IgD-negative memory B cell (primary cell): ENCODE results near the gene PDIA6. TPM values are rescaled to one million over a fixed set of nuclear protein-coding genes. Genes with fewer than 3 reads are reported as not detected.
"Not testable (repeated sequence)": the region's sequence is repeated elsewhere in the genome, so short reads cannot be mapped to it uniquely, and the experiment has no call there.

ENCODE experiments used
- H3K27ac Mint-ChIP-seq, 3 donors: one replicate each; pipeline ENCODE4 v1.8.0; 2020 to 2022; ENCODE audit warnings: mild to moderate bottlenecking in 3 of 3, mixed read lengths in 3 of 3, moderate library complexity in 1 of 3
- H3K27me3 Mint-ChIP-seq: one replicate; pipeline ENCODE4 v1.8.0; 2021; ENCODE audit warnings: mixed read lengths
- H3K36me3 Mint-ChIP-seq: one replicate; pipeline ENCODE4 v1.8.0; 2020; ENCODE audit warnings: mild to moderate bottlenecking, mixed read lengths
- H3K4me1 Mint-ChIP-seq, 3 donors: one replicate each; pipeline ENCODE4 v1.8.0; 2020 to 2022; ENCODE audit warnings: mixed read lengths in 3 of 3, mild to moderate bottlenecking in 1 of 3
- H3K4me3 Mint-ChIP-seq, 4 donors: one replicate each; pipeline ENCODE4 v1.8.0; 2020 to 2022; ENCODE audit warnings: mild to moderate bottlenecking in 4 of 4, mixed read lengths in 4 of 4, moderate library complexity in 3 of 4
- H3K9me3 Mint-ChIP-seq, 3 donors: one replicate each; pipeline ENCODE4 v1.8.0; 2020 to 2021; ENCODE audit warnings: mixed read lengths in 3 of 3, mild to moderate bottlenecking in 1 of 3
- polyA plus RNA-seq: library from polyadenylated mRNA; unstranded; fragments of 300-500 nt; fragmentation: Illumina TruSeq; gene quantifications from one replicate; pipeline ENCODE4 v1.2.3, GENCODE V29; 2021

The PDIA6 gene
- polyA plus RNA-seq, 1 donor from 2014 or later: 135 TPM

DNA sequence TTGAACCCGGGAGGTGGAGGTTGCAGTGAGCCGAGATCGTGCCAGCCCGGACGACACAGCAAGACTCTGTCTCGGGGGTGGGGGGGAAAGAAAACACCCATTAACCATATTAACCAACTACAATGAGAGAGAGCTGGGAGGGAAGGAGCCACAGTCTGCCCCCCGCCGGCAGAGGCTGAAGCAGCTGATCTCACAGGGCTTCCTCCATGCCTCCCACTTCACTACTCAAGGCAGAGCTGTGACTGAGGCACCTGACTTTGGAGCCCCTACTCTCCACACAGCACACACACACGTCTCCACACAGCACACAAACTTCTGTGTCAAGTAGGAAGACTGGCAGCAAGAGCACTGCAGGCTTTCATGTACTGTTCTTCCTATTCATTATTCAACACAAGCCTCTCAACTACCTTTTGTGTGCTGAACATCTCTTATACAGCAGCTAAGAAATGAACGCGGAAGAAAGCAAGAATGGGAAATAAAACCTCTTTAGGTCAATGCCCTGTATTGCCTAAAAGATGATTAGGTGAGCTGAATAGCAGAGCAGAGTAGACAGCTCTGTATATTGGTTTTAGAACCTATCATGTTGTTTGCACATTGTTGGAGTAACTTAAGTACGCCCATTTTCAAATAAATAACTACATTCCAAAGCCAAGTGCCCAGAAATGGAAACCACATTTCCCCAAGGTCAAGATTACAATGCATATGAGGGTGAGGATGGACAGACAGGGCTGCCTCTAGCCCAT lies 26.2 kb downstream of the PDIA6 start:
- Mint-ChIP-seq H3K36me3 (peaks cover 12% of the 10 kb centered on the region), H3K4me3 (no peak overlapping the region), H3K4me1 (peaks cover 0 to 7% (median 0%) of the 10 kb centered on the region in 3 donors), H3K9me3 (no peaks in the 10 kb centered on the region), H3K27me3 (no peaks in the 10 kb centered on the region), H3K27ac (peak overlapping the region in 1 of 3 donors; percentile 37)

DNA sequence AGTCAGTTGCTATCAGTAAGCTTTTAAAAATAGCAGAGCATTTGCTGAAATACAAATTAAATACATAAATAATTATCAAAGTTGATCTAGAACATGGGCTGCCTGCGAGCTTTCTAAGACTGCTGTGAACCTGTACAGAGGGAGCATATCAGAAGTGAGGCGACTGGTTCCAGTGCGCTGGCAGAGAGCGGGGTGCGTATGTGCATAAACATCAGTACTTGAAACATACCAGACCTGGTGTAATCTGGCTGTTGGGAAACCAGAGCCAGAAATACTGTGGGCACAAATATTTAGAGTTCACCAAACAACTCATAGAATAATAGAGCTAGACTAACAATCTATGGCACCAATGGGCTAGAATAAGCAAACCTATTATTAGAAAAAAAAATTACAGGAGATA lies 27.3 kb downstream of the PDIA6 start:
- Mint-ChIP-seq H3K36me3 (peaks cover 8% of the 10 kb centered on the region), H3K27me3 (no peaks in the 10 kb centered on the region), H3K4me1 (no peaks in the 10 kb centered on the region), H3K27ac (no peak overlapping the region), H3K4me3 (no peak overlapping the region), H3K9me3 (no peaks in the 10 kb centered on the region)

DNA sequence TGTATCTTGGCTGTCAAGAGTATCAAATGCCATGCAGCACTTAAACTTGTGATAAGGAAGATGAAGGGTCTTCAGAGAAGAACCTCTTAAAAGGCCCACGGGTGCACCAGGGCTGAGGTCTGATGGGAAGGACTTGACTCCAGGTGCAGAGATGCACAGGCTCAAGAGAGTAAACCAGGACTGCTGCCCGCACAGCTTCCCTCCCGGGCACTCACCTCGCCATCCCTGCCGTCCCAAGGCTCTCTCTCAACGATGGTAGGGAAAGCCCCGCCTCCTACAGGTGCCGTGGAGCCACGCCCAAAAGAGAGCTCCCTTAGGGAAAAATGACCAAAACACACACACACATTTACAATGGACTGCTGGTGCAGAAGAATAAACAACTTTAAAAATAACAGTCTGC lies 27.9 kb downstream of the PDIA6 start:
- Mint-ChIP-seq H3K4me3 (no peak overlapping the region), H3K9me3 (no peaks in the 10 kb centered on the region), H3K27me3 (no peaks in the 10 kb centered on the region), H3K4me1 (no peaks in the 10 kb centered on the region), H3K27ac (no peak overlapping the region), H3K36me3 (peaks cover 8% of the 10 kb centered on the region)

DNA sequence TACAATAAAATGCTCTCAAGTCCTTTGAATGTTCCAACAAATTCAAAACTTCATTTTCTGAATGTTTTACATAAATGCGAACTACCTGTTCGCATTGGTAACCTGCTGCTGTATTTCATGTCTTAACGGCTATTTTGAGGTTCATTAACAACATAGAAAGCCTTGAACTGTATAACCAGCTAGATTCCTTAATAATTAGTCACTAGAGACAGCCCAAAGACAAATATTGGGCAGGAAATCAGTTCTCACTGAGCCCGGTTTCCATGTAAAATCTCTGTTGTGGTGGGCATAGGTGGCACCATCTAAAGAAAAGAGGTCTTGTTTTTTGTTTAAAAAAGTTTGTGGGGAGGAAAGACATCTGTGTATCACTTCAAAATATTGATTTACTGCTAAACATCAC lies 29.2 kb downstream of the PDIA6 start:
- H3K9me3 Mint-ChIP-seq: no peaks in the 10 kb centered on the region
- H3K27me3 Mint-ChIP-seq: no peaks in the 10 kb centered on the region
- H3K27ac Mint-ChIP-seq: no peak overlapping the region
- H3K4me1 Mint-ChIP-seq: no peaks in the 10 kb centered on the region
- no peak overlapping the region for H3K4me3 Mint-ChIP-seq
- H3K36me3 Mint-ChIP-seq: peaks cover 8% of the 10 kb centered on the region

DNA sequence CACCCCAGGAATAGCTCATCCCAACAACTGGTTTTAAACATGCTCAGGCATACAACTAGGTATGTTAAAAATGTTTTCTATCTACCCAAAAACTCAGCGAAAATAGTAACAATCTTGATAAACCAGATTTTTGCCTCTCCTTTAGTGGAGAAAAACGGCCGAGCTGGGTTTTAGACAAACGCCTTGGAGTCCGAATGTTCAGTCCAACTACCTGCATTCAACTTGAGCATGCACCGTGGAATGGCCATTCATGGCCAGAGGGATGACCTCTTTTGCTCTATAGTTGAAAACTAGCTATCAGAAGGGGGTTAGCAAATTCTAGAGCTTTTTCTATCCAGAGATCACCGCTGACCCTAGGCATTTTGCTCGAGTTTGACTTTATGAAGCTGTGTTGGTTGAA lies 30.8 kb downstream of the PDIA6 start:
- H3K4me1 Mint-ChIP-seq: no peaks in the 10 kb centered on the region

DNA sequence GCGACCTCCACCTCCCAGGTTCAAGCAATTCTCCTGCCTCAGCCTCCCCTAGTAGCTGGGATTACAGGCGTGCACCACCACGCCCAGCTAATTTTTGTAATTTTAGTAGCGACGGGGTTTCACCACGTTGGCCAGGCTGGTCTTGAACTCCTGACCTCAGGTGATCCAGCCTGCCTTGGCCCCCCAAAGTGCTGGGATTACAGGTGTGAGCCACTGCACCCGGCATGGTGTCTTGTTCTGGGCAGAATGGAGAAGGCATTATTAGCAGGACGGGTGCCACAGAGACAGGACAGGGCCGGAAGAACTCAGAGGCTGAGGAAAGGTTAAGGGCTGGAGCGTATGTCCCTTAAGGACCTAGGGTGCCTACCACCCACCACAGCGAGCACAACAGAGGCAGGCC lies 31.8 kb downstream of the PDIA6 start:
- not testable (repeated sequence) for H3K36me3 Mint-ChIP-seq, H3K27ac Mint-ChIP-seq, H3K4me3 Mint-ChIP-seq, H3K4me1 Mint-ChIP-seq, H3K27me3 Mint-ChIP-seq, H3K9me3 Mint-ChIP-seq

More for the DNA sequence above, 30.8 kb downstream of the PDIA6 start:
- Mint-ChIP-seq H3K4me3 (no peak overlapping the region), H3K27me3 (no peaks in the 10 kb centered on the region), H3K36me3 (peaks cover 6% of the 10 kb centered on the region), H3K9me3 (no peaks in the 10 kb centered on the region), H3K27ac (no peak overlapping the region)

DNA sequence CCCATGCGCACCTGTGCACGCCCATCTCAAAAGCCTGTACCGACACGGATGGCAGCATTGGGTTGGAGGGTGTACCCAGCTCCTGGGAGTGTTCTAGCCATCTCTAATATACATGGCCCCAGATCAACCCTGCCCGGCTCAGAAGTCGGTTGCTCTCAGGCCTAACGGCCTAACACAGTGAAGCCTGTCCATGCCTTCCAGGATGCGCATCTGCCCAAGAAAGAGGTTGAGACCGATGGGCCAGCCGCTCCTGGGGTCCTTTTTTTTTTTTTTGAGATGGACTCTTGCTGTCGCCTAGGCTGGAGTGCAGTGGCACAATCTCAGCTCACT lies 32.1 kb downstream of the PDIA6 start:
- H3K36me3 Mint-ChIP-seq: peaks cover 6% of the 10 kb centered on the region
- H3K27me3 Mint-ChIP-seq: no peaks in the 10 kb centered on the region
- no peak overlapping the region for H3K4me3 Mint-ChIP-seq
- no peak overlapping the region for H3K27ac Mint-ChIP-seq
- H3K9me3 Mint-ChIP-seq: no peaks in the 10 kb centered on the region
- H3K4me1 Mint-ChIP-seq: no peaks in the 10 kb centered on the region

DNA sequence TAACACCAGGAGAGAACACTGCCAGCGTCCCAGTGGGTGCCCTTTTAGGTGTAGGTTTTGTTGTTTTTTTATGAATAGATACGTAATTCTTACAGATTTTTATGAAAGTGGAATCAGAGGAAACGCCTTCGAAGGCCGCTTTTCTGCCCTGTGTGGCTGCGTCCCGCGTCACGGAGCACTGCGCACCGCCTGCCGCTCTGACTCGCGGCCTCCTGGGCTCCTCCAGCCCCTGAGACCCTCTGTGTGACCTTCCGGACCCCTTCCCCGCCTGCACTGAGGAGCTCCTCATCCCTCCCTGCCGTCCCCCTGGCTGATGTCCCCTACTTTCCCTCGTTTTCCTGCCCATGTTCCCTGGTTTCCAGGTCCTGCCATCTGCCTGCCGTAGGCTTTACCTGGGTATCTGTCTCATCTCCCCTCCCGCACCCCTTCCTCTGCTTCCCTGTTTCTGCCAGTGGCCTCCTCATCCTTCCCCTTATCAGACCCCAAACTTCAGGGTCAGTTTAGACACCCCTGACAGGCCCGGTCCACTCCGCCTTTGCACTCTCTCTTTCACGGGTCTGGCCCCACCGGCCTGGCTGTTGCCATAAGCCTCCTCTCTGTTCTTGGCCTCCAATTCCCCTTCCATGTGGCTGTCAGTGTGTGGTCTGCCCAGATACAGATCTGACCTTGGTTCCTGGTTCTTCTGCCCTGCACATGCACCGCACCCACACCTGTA lies 32.7 kb downstream of the PDIA6 start:
- Mint-ChIP-seq H3K4me3 (no peak overlapping the region), H3K4me1 (no peaks in the 10 kb centered on the region), H3K9me3 (no peaks in the 10 kb centered on the region), H3K36me3 (peaks cover 6% of the 10 kb centered on the region), H3K27ac (peak overlapping the region in 1 of 3 donors; percentile 67), H3K27me3 (no peaks in the 10 kb centered on the region)

DNA sequence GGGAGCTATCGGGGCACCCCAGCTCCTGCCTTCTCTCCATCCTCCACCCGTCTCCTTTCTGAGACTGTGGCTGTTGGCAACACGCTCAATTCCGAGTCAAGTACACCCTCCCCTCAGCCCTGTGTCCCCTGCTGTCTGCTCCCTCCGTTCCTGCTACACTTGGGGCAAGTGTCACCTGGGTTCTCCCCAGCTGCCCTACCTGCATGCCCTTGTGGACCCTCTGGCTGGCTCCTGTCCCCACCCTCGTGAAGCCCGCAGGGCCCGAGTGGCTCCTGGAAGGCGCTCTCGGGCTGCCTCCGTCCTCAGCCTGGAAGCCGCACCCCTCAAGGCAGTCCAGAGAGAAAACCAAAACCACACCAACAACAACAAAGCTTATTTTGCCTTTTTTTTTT lies 33.9 kb downstream of the PDIA6 start:
- Mint-ChIP-seq H3K9me3 (no peaks in the 10 kb centered on the region), H3K27ac (no peak overlapping the region), H3K4me3 (no peak overlapping the region), H3K36me3 (peaks cover 2% of the 10 kb centered on the region), H3K27me3 (no peaks in the 10 kb centered on the region), H3K4me1 (no peaks in the 10 kb centered on the region)

DNA sequence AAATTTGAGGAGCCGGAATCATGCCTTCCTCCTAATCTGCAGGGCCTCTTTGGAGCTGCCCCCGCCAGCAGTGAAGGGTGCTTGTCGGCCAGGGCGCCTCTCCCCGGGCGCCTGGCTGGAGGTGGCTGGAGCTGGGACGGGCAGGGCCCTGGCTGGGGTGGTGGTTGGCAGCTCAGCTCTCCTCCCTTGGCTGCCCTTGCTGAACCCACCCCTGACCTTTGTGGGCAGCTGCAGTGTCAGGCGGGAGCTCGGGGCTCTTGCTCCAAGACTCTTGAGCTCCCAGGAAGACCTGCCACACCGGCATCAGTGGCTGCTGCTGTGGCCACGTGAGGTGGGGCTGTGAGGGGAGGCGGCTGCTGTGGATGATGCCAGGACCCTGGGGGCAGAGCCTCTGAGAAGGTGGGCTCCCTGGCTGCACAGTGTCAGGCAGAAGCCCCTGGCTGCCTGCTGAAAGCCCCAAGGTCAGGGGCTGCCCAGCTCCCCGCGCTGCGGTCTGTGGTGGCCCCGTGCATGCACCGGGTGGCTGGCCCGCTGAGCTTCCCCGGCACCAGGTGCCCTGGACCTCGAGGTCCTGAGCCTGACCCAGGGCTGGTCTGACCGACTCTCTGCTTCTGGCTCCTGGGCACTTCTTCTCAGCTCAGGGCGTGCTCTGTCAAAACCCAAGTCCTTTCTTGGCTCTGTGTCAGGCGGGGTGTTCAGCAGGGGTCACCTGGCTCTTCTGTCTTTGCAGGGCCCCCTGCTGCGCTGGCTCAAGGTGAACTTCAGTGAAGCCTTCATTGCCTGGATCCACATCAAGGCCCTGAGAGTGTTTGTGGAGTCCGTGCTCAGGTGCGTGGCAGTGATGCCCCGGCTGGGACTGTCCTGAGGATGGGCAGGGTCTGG lies 34.5 kb downstream of the PDIA6 start:
- H3K36me3 Mint-ChIP-seq: peaks cover 2% of the 10 kb centered on the region
- H3K9me3 Mint-ChIP-seq: no peaks in the 10 kb centered on the region
- no peak overlapping the region for H3K4me3 Mint-ChIP-seq
- no peaks in the 10 kb centered on the region for H3K4me1 Mint-ChIP-seq
- H3K27me3 Mint-ChIP-seq: no peaks in the 10 kb centered on the region
- no peak overlapping the region for H3K27ac Mint-ChIP-seq

DNA sequence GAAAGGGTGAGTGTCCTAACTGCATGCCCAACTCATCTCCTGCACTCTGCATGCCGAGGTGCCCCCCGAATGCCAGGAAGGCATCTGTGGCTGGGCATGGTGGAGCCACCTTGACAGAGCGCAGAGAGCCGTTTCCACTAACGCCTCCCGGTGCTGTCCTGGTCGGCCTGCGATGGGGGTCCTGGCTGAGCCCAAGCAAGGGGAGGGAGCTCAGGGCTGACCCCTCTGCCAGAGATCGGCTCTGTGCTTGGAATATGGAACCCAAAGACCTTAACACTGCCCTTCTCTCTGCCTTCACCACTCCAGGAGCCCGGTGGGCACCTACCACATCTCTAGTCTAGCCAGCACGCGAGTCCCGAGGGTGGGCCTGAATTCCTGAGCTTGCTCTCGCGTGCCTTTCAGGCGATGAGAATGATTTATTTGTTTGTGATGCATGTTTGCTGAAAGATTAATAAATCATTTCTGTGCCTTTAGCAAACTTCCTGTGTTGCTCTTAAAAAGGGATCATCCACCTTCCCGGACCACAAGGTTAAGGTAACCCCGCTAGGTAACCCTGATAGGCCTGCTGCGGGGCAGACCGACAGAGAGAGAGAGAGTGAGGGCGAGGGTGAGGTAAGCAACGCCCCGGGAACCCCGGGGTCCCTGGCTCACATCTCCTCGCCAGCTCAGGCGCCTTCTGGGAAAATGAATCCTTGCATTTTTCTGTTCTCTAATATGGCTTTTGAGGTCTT lies 35.3 kb downstream of the PDIA6 start:
- Mint-ChIP-seq H3K27me3 (no peaks in the 10 kb centered on the region), H3K4me3 (no peak overlapping the region), H3K4me1 (no peaks in the 10 kb centered on the region), H3K36me3 (no peaks in the 10 kb centered on the region), H3K27ac (no peak overlapping the region), H3K9me3 (no peaks in the 10 kb centered on the region)

DNA sequence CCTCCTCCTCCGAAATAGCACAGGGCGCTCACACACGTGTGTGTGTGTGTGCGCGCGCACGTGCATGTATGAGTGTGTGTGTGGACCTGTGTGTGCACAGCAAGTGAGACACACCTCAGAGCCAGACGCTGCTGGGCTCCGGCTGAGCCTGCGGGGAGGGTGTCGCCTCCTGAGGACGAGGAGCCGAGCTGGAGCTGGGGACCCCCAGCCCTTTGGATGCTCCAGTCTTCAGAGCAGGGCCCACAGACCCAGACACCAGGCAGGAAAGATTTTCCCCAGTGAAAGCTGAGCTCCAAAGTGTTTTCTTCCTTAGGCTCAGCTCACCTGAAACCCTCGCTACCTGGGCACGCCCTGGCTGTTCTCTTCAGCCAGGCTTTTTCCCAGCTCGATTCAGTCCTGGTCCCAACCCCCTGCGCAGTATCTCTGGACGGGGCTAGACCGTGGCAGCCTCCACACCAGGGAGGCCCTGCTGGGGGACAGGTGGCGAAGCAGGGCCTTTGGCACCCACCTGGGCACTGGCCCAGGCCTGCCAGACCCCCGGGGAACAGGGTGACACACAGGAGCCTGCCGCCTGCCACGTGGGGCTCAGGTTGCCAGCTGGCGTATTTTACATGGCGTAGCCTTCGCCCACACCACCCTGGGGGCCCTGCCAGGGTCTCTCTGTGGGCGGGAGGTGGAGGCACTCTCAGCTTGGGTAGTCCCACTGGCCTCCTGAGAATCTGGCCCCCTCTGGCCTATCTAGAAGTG lies 36.2 kb downstream of the PDIA6 start:
- Mint-ChIP-seq H3K9me3 (no peaks in the 10 kb centered on the region), H3K27me3 (no peaks in the 10 kb centered on the region), H3K4me3 (no peak overlapping the region), H3K27ac (peak overlapping the region in 1 of 3 donors; percentile 46), H3K36me3 (no peaks in the 10 kb centered on the region), H3K4me1 (peaks cover 0 to 1% (median 0%) of the 10 kb centered on the region in 3 donors)

DNA sequence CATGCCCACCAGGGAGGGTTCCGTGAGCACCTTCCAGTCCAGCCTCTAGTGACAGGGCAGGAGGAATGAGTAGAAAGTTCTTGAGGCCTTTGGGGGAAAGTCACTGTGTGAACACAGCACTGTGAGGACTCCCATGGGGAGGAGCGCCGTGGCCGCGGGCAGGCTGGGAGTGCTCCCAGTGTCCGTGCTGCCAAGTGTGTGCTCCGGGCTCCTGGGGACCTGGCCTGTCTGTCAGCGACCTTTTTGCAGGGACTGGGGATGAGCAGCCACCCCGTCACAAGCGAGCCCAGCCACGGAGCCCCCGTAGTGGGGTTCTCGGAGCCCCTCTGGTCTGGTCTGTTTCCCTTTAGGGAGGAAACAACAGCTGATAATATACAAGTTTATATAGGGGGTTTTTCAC lies 36.8 kb downstream of the PDIA6 start:
- no peaks in the 10 kb centered on the region for H3K36me3 Mint-ChIP-seq
- H3K4me3 Mint-ChIP-seq: no peak overlapping the region
- peaks cover 0 to 1% (median 0%) of the 10 kb centered on the region in 3 donors for H3K4me1 Mint-ChIP-seq
- no peaks in the 10 kb centered on the region for H3K9me3 Mint-ChIP-seq
- H3K27ac Mint-ChIP-seq: peak overlapping the region in 1 of 3 donors; percentile 46
- no peaks in the 10 kb centered on the region for H3K27me3 Mint-ChIP-seq

DNA sequence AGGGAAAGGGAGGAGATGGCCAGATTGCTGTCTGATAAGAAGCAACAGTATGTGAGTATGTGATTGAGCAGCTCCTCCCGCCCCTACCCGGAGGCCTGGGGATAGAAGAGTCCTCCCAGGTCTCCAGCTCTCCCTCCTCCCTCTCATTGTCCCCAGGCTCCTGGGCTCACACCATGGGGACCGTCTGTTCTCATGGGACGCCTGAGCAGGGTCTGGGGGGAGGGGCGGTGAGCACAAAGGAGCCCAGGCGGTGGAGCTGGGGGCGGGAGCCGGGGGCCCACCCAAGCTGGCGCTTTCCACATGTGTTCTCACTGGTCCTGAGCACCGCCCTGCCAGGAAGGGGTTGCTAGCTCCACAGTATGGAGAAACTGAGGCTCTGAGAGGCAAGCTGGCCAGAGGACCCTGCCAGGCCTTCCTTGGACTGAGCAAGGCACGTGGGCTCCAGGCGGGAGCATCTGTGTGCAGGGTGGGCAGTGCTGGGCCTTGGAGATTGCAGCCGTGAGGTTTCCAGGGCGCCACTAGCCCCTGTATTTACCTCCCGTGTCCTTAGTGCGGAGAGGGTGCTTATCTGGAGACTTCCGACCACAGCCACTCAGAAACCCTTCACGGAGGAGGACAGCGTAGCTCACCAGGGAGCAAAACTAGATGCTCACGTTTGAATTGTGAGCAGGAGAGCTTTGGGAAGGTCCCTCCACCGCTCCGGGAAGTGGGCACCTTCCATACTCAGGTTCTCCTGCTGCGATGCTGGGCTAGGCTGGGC lies 37.4 kb downstream of the PDIA6 start:
- no peaks in the 10 kb centered on the region for H3K9me3 Mint-ChIP-seq
- no peak overlapping the region for H3K27ac Mint-ChIP-seq
- H3K4me1 Mint-ChIP-seq: peaks cover 0 to 1% (median 0%) of the 10 kb centered on the region in 3 donors
- H3K27me3 Mint-ChIP-seq: no peaks in the 10 kb centered on the region
- no peak overlapping the region for H3K4me3 Mint-ChIP-seq
- H3K36me3 Mint-ChIP-seq: no peaks in the 10 kb centered on the region
